GM10266 (cell line): ENCODE measurements around the gene CCDC28A.

Experiments used
- DNase-seq: peaks from one replicate; pipeline ENCODE4 v3.0.0; 2012; ENCODE audit errors: extremely low spot score
- TF ChIP-seq, protein P1 (sequence below): IDR thresholded peaks from 2 replicates; pipeline ENCODE4 v1.5.1; 2012; ENCODE audit warnings: mild to moderate bottlenecking, low read depth; ENCODE audit not compliant: control insufficient read depth, insufficient read depth; ENCODE audit errors: missing control alignments

CCDC28A gene

DNA sequence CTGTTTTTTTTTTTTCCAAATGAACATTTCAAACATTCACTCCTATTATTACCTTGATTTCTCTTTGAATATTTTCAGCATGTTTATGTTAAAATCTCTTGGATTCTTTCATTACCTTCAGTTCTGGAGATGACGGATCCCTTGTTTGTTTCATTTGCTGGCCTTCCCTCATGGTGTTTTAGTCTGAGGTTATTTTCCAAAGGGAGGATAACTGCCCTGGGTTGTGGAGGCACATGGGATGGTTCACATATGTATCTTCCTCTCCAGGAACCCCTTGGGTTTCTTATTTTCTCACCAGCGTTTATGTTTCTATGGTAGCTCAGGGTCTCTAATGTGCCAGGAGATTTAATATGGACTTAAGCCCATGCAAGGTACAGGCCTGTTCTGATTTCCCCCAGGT lies 58.6 kb downstream of the CCDC28A start:
- TF ChIP-seq, protein P1, sequence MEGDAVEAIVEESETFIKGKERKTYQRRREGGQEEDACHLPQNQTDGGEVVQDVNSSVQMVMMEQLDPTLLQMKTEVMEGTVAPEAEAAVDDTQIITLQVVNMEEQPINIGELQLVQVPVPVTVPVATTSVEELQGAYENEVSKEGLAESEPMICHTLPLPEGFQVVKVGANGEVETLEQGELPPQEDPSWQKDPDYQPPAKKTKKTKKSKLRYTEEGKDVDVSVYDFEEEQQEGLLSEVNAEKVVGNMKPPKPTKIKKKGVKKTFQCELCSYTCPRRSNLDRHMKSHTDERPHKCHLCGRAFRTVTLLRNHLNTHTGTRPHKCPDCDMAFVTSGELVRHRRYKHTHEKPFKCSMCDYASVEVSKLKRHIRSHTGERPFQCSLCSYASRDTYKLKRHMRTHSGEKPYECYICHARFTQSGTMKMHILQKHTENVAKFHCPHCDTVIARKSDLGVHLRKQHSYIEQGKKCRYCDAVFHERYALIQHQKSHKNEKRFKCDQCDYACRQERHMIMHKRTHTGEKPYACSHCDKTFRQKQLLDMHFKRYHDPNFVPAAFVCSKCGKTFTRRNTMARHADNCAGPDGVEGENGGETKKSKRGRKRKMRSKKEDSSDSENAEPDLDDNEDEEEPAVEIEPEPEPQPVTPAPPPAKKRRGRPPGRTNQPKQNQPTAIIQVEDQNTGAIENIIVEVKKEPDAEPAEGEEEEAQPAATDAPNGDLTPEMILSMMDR = no peak

DNA sequence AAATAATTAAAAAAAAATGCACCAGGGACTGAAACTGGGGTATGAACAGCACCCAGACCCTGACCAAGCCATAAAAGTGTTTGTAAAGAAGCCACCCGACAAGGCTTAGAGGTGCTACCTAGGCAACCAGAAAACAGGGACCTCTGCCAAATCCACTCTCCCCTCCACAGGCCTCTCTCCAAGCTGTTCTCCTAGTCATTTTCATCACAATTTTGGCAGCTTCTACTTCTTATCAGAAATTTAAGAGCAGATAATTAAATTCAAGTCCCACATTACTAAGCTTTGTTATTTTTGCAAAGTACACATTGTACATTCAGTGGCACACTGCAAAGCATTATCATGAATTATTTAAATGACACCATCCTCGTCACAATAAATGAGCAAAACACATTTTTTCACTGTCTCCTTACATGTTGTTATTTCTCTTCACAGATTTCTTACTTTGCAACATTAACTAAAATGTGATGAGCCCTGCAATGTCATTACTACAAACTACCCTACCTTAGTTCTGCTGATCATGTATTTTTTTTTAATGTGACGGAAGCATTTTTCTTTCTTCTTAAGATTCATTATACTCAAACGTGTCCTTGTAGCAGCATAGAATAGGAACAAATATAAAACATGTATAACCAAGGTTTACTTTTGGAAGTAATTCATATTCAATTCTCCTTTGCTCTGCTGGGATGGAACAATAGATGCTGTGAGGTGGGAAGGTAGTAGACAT lies 60.4 kb downstream of the CCDC28A start:
- no peak for DNase-seq
- TF ChIP-seq, protein P1 = no peak

More for the DNA sequence above, 58.6 kb downstream of the CCDC28A start:
- no peak for DNase-seq

DNA sequence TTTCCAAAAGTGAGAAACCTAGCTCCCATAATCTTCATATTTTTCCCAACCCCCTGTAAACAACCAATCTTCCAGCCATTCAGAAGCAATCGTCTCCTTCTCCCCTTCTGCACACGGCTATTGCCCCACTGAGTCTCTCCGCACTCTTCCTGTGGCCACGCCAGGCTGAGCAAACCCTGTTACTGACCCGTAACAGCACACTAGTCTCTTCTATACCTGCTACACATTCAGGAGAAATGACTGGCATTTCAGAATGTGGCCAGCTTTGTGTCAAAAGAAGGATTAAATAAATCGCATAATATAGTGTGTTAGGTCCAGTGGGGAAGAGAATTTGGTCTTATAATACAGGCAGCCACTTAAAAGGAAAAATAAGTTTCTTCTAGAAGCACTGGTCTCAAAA lies 63.7 kb downstream of the CCDC28A start:
- TF ChIP-seq, protein P1 = no peak

More for the DNA sequence above, 63.7 kb downstream of the CCDC28A start:
- no peak for DNase-seq
